ELR (cell line): Measurements from ENCODE around the gene POU2F1.
A peak's percentile ranks its signal among the peaks of the same experiment; 100 is the strongest.

Experiments
- DNase-seq: peaks from one replicate; pipeline ENCODE4 v3.0.0-alpha.2; 2015; ENCODE audit warnings: low read depth

Gene POU2F1

DNA sequence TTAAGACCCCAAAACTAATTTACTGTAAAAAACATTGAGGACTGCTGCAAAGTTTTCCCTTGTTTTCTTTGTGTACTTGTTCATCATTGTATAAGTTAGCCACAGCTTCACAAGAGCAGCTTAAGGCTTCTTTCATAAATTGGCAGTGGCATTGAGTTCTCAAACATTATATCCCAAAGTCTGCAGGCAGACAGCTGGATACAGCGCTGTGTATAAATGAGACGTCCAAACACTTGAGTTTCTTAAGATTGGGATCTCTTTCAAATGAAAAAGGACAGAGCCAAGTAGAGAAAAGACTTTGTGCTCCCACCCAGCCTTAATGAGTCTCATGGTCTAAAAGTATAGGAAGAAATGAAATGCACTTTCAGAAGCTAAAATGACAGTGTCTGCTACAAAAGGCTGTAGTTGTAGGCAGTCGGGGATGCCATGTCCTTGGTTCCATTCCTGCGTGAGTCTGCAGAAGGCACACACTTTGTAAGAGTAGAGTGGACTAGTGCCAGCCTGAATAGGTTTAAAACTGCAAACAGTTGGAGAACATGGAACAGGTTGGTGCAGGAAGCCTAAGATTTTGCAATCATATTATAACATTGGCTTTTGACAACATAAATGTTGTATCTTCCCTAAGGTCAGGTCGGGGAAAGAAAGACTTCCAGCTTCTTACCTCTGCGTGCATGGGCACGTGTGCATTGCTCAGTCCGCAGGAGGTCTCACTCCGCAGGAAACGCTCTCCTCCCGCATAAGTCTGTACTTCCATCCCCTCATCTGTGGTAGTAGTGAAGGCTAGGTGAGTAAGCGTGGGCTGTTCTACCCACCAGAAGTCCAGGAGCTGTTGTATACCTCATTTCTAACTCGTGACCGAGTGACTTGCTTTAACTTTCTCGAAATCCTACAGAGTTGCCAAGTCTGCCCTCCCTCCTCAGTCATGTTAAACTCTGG, 203.3 kb downstream of the POU2F1 start:
- no peak for DNase-seq

- no peak for DNase-seq
Observed at GRCh38 chr1:167425482-167425881, 204.8 kb downstream of the POU2F1 start.

DNA sequence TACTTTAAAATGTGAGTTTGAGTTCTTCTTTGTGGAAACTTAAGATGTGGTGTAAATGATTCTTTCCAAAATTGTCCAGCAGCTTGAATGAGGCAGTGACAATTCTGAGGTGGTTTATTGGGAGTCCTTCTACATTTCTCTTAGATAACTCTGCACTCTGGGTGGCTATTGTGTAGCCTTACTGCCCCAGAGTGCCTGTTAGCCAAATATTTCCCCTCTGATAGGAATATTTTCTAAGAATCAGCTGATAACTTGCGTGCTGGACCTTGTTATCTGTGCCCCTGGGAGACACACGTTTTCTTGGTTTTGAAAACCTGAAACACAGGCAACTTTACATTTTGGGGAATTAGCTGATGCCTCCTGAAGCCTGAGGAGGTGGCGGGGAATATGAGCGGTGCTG, 206.0 kb downstream of the POU2F1 start:
- no peak for DNase-seq

DNA sequence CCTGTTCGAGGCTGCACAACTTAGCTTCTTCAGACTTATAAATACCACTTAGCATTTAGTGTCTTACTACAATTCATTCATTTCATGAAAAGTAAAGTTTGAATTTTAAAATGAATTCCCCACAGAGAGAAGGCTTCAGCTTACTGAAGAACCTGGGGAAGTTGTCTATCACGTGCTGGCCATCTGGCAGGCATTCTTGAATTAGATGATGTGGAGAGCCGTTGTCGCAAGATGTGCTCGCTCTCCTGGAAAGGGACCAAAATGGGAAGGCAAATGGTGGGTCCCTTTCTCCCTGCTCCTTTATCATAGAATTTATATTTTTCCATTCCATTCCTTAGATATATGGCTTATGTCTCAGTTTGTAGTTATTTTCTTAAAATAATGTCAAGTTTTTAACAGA, 207.2 kb downstream of the POU2F1 start:
- no peak for DNase-seq

DNA sequence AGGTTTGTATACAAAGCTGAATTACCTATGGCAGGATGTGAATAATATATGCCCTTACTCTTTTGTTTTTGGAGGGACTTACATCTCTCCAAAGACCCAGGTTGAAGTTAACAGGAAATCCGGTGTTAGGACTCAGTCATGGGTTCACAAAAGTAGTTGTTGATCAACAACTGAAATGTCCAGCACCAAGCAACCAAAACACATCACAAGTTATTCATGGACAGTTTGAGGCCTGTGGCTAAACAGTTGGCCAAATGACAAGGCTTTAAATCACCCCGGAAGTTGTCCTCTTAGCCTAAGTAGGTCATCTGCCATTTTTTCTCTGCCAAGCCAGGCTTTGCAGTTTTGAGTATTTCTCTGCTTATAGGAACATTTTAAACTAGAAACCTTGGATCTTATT, 207.7 kb downstream of the POU2F1 start:
- peak; percentile 23 for DNase-seq

GRCh38 chr1:167429612-167430011, 208.9 kb downstream of the POU2F1 start:
- DNase-seq, result no peak

- no peak for DNase-seq
Observed at GRCh38 chr1:167430134-167430848, 209.6 kb downstream of the POU2F1 start.

DNA sequence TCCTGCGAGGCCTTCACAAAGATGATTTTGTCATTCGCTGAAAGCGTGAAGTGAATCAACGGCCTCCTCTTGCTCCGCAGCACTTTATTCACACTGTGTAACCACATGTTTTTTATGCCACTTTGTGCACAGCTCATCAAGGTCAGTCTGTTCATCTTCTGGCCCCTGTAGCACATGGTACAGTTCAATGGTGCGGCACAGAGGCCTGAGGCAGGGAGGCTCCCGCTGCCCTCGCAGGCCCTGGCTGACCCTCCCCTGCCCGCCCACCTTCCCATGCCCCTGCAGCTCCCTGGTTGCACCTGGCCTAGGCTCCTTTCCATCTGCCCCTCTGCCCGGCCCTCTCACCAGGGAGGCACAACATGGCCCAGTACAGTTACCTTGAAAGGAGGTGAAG, 210.2 kb downstream of the POU2F1 start:
- DNase-seq, result no peak

GRCh38 chr1:167431261-167431908, 210.7 kb downstream of the POU2F1 start:
- DNase-seq, result no peak

DNA sequence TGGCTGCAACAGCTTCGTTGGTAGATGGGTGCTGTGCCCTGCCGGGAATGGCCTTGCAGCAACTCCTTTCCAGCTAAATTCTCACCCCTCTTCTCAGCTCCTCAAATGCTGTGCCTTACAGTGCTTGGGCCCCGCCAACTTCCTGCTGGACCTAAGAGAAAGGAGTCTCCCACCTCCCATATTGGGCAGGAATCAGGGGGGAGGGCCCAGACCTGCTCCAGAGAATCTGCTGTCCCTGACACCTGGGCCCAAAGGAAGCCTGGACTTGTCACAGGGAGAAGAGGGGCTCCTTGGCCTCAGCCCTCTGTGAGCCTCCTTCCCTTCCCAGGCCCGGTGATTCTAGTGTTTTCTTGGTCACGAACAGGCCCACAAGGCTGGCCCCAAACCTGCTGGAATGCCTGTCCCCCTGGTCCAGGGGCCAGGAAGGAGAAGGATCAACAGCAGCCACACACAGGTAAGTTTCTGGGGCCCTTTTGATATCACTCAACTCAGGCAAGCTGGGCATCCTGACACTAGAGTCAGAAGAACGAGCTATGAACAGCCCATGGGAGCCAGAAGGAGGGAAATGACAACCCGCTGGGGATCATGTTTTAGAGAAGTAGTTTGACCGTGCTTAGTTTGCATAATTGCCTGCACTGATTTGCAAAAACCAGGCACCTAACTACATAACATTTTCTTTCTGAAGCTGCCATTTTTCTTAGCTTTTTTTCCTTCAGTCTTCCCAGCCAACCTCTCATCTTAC, 211.4 kb downstream of the POU2F1 start:
- no peak for DNase-seq

DNA sequence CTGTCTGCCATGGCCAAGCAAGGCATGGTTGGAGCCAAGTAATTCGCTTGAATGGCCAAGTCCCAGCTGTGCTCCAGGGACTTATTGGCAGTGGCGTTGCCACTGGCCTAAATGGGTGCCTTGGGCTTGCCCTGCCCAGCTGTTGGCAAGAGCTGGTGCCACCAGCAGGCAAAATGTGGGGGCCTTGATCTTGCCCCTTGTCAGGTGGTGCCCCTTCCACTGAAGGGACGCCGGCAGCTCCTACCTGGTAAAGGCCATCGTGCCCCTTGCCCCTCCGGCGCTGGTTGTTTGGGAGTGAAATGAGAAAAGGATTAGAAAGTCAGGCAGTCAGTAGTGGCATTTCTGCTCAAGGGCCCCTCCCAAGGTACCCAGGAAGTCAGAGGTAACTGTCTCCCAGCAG, 212.1 kb downstream of the POU2F1 start:
- DNase-seq, result no peak

DNA sequence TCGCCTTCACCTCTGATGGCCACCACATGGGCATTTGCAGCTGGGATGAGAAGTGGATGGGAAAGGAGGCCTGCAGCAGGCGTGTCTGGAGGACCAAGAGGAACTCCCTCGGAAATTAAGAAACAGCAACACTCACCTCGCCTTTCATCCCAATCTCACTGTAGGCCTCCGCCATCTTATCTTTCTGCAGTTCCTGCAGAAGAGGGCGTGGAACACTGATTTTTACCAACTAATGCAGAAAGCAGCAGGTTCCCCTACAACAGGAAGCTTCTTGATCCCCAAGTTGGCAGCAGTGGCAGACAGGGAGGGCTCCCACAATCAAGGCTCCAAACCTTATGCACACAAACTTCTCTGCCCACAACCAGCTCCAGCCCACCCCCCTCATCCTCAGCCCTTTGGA, 213.2 kb downstream of the POU2F1 start:
- DNase-seq, result no peak

DNA sequence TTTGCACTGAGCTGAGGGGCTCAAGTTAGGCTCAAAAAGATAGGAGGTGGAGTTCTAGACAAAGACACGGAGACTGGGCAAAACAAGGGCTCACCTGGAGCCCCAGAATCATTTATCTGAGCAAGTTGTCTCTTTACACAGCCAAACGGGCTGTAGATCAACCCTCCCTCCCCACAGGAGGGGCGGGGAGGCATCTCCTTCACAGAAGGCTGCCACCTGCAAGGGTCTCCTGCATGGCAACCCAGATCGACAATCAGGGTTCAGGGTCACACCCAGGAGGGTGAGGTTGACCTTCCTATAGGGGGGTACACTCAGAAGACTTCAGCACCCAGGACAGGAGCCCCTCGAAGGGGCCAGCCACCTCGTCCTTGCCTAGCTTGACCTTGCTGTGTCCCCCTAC, 213.6 kb downstream of the POU2F1 start:
- no peak for DNase-seq

- DNase-seq, result no peak
Observed at GRCh38 chr1:167435484-167435883, 214.8 kb downstream of the POU2F1 start.

DNA sequence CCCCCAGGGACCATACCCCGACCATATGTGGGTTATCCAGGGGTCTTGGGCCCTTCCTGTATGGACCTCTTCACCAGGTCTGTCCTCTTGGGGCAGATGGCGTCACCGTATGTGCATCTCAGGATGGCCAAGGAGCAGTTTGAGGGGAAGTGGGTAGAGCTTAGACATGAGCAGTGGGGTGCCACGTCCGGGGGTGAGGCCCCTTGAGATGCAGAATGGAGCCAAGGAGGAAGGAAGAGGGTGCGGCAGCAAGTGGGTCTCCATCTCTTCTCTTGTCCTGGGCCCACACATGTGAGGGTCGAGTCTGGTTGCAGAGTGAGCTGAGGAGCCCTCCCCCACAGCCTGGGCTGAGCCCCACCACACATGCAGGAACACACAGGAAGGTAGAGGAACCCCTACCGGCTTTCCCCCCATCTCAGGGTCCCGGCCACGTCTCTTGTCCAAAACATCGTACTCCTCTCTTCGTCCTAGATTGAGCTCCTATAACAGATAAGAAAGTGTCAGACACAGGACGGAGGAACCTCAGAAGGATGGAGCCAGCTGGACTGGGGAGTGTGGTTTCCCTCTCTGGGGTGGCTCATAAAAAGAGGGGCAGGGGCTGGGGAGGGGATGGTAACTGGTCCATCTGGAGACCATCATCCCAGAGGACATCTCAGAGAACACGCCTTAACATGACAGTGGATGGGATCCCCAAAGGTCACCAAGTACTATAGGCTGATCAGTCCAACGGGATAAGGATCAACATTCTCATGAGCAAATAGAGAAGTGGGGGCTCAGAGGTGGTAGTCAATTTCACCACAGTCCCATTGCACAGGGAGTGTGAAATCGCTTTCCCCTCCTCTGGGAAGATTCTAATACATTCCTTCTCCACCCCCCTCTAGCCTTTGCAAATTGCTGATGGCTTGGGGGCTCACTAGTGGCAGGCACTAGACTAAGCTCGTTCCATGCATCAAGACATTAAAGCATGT, 217.8 kb downstream of the POU2F1 start:
- DNase-seq, result no peak

- DNase-seq, result peak; percentile 46
Observed at GRCh38 chr1:167439301-167439988, 218.8 kb downstream of the POU2F1 start.

DNA sequence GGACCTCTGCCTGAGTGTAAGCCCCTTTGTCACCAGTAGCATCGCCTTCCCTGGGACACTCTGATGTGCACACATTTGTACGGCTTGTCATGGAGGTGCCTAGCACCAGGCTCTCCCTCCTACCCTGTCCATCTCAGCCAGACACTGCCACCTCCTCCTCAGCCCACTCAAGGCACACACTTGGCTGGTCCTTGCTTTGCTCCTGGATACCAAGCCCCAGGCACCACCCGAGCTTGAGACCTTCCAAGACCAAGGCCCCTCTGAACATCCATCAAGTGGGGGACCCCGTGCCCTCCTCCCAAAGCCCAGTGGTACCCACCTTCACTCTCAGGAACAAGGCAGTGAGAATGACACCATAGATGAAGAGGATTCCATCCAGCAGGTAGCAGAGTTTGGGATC, 219.7 kb downstream of the POU2F1 start:
- DNase-seq, result no peak

DNA sequence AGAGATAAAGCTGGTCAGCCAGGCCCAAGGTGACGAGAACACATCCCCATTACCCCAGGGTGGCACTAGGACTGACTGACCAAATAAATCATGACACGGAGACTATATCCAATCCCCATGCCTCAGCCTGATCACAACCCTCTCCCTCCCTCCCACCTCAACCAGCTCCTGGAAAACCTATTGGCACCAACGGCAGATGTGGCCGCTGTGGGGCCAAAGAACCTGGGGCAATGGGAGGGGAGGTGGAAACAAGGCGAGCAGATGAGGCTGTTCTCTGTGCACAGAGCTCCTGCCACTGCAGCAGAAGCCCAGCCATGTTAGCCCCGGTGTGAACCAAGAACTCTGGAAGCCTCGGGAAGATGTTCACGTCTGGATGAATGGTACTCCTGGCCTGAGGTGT, 220.1 kb downstream of the POU2F1 start:
- DNase-seq, result no peak

GRCh38 chr1:167441222-167441621, 220.5 kb downstream of the POU2F1 start:
- DNase-seq, result no peak

DNA sequence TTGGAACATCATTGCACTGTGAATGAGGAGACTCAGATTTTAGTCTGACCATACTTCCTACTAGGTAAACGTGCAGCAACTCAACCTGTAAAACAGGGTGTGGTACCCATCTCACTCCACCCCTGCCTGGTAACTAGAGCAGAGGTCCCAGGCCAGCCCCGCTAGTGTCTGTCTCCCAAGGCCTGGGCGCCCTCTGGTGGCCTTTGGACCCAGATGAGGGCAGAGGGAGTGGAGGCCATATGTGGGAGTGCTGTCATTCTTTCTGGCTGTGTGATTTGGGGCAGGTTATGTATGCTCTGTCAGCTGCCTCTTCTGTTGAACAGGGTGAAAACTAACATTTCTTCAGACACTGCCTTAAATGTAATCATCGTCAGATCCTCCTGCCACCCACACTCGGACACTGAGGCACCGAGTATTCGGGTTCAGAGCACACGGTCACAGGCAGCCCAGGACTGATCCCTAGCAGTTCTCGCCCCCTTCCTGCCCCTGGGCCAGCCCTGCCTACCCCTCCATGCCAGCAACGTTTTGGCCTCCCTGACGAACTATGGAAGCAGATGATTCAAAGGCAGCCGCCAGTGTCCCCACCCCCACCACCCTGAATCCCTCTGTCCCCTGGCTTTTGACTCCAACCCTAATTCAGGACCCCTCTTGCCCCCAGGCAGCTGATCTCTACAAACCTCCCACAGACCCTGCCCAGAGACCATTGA, 221.6 kb downstream of the POU2F1 start:
- DNase-seq, result peak; percentile 80
